Stimulated activated CD8-positive, alpha-beta memory T cell treated with anti-CD3 and anti-CD28 coated beads, Interleukin-12 subunit alpha, Interleukin-12 subunit beta, amount 100 ng/mL, for 1 hour (primary cell): ENCODE measurements around the gene ASGR1.
"Not testable (repeated sequence)": the region's sequence is repeated elsewhere in the genome, so short reads cannot be mapped to it uniquely, and the experiment has no call there.

Experiments
- DNase-seq: peaks from one replicate; pipeline ENCODE4 v3.0.0-alpha.2; 2020; ENCODE audit warnings: low read depth

ASGR1 gene

GRCh38 chr17:7190276-7190917 lies 11.2 kb upstream of the ASGR1 start:
- no peak for DNase-seq

- DNase-seq = no peak
These were observed 7.1 kb upstream of the ASGR1 start for GRCh38 chr17:7186241-7186640.

- no peak for DNase-seq
These were observed 5.5 kb upstream of the ASGR1 start for GRCh38 chr17:7184647-7185046.

- no peak for DNase-seq
These were observed 4.9 kb upstream of the ASGR1 start for GRCh38 chr17:7184091-7184488.

- DNase-seq = no peak
These were observed 4.4 kb upstream of the ASGR1 start for GRCh38 chr17:7183433-7184090.

- not testable (repeated sequence) for DNase-seq
These were observed 2.9 kb upstream of the ASGR1 start for GRCh38 chr17:7182101-7182500.

- no peak for DNase-seq
These were observed 225 bp downstream of the ASGR1 start for GRCh38 chr17:7178973-7179316.

- no peak for DNase-seq
These were observed 1.2 kb downstream of the ASGR1 start for GRCh38 chr17:7177954-7178477.

GRCh38 chr17:7177191-7177953 lies 1.8 kb downstream of the ASGR1 start:
- peak; percentile 47 for DNase-seq

- no peak for DNase-seq
These were observed 2.4 kb downstream of the ASGR1 start for GRCh38 chr17:7176841-7177190.

- no peak for DNase-seq
These were observed 2.9 kb downstream of the ASGR1 start for GRCh38 chr17:7176107-7176840.

- DNase-seq = no peak
These were observed 3.8 kb downstream of the ASGR1 start for GRCh38 chr17:7175330-7175733.

- no peak for DNase-seq
These were observed 4.4 kb downstream of the ASGR1 start for GRCh38 chr17:7174603-7175326.

GRCh38 chr17:7173687-7174602 lies 5.2 kb downstream of the ASGR1 start:
- DNase-seq = peak; percentile 4

- not testable (repeated sequence) for DNase-seq
These were observed 6.5 kb downstream of the ASGR1 start for GRCh38 chr17:7172522-7173191.

GRCh38 chr17:7169565-7169908 lies 9.6 kb downstream of the ASGR1 start:
- DNase-seq = not testable (repeated sequence)

- not testable (repeated sequence) for DNase-seq
These were observed 10.2 kb downstream of the ASGR1 start for GRCh38 chr17:7168841-7169564.

GRCh38 chr17:7167832-7168231 lies 11.3 kb downstream of the ASGR1 start:
- DNase-seq = no peak

- DNase-seq = no peak
These were observed 12.3 kb downstream of the ASGR1 start for GRCh38 chr17:7166873-7167272.
